ENCODE measurements around the gene ZNF593OS. TPM values are rescaled to one million over a fixed set of nuclear protein-coding genes. Genes with fewer than 3 reads are reported as not detected.

The ZNF593OS gene
- total and polyA plus RNA-seq, 2 donors (not counting 3 experiments of a cell fraction or from before 2014, with no cell fraction given) = not detected

GRCh38 chr1:26200413-26200812 lies 28.8 kb upstream of the ZNF593OS start:
- H4K20me1 ChIP-seq (replicated peaks; ENCODE audit: control insufficient read depth, extremely low read depth, insufficient read depth, low read length) = no peaks in the 10 kb centered on the region
- no peak overlapping the region for H3K4me2 ChIP-seq (ENCODE audit: insufficient read depth, low read length)
- FAIRE-seq = no peak
- no peak overlapping the region for H3K9ac ChIP-seq (replicated peaks; ENCODE audit: extremely low read depth, insufficient read depth, low read length)
- no peak for DNase-seq (ENCODE audit: low read depth, low spot score)
- H3K9me3 ChIP-seq (replicated peaks; ENCODE audit: control insufficient read depth, insufficient read depth, low read length) = no peaks in the 10 kb centered on the region
- no TSS peak for BruUV-seq (replicated peaks)
- ChIA-PET CTCF (interaction anchor here (1.1 kb wide), 1 partner anchor 30 kb away, joined by 3 read pairs; no protein-coding TSS in a partner anchor), POLR2A (no interaction called here)
- no peak for TF ChIP-seq POLR2AphosphoS5 (IDR thresholded peaks at IDR 0.05; ENCODE audit: insufficient read depth, low read depth, low read length)
- TF ChIP-seq POLR2A (IDR thresholded peaks at IDR 0.05; ENCODE audit: low read depth, low read length) = no peak
- no peak for TF ChIP-seq FOS (IDR thresholded peaks at IDR 0.05; ENCODE audit: borderline replicate concordance, insufficient read depth, low read length)
- no peak for TF ChIP-seq JUN (IDR thresholded peaks at IDR 0.05; ENCODE audit: borderline replicate concordance, insufficient read depth, insufficient read length, low read depth)
- TF ChIP-seq EZH2 (IDR thresholded peaks at IDR 0.05; ENCODE audit: borderline replicate concordance, low read depth, low read length, severe bottlenecking) = no peak
- no peak for TF ChIP-seq GATA2 (IDR thresholded peaks at IDR 0.05; ENCODE audit: insufficient read depth, insufficient read length, low read depth, low read length)
- TF ChIP-seq CTCF (IDR thresholded peaks at IDR 0.05; ENCODE audit: extremely low read depth in 1 of 2, insufficient read depth in 1 of 2, low read depth in 1 of 2, low read length in 2 of 2) = no peak
- no peak for TF ChIP-seq MAX (IDR thresholded peaks at IDR 0.05; ENCODE audit: insufficient read depth, insufficient read length)
- TF ChIP-seq MYC (IDR thresholded peaks at IDR 0.05; ENCODE audit: low read depth, low read length) = no peak
- H3K4me3 ChIP-seq (replicated peaks in 1 of 3; ENCODE audit: insufficient read depth in 1 of 3, low read depth in 1 of 3, low read length in 3 of 3) = no peak overlapping the region
- H3K27ac ChIP-seq (ENCODE audit: insufficient read depth, low read depth, low read length) = no peak overlapping the region
- intact Hi-C loops (cut with micrococcal nuclease) = no loop called here
- dilution Hi-C loops (cut with MboI; ENCODE audit: extremely low pct_ligation_motif_present, low sequenced_read_pairs) = no loop called here
- H3K27me3 ChIP-seq (ENCODE audit: control insufficient read depth in 2 of 2, insufficient read depth in 2 of 2, low read length in 2 of 2) = peaks cover 0 to 7% of the 10 kb centered on the region in 2 experiments
- H3K36me3 ChIP-seq (ENCODE audit: control insufficient read depth in 2 of 2, extremely low read depth in 1 of 2, insufficient read depth in 2 of 2, low read length in 2 of 2) = no peaks in the 10 kb centered on the region
- no peaks in the 10 kb centered on the region for H3K4me1 ChIP-seq (ENCODE audit: control insufficient read depth, extremely low read depth, insufficient read depth, low read length)
- H2AFZ ChIP-seq (ENCODE audit: low read depth, low read length) = no peak overlapping the region
- H3K79me2 ChIP-seq (ENCODE audit: control insufficient read depth, insufficient read depth, low read length) = no peaks in the 10 kb centered on the region
- H3K9me1 ChIP-seq (replicated peaks; ENCODE audit: control insufficient read depth, extremely low read depth, insufficient read depth, low read length) = no peaks in the 10 kb centered on the region

All from endothelial cell of umbilical vein (primary cell).